RWPE1 (cell line): ENCODE measurements around the gene C14orf180.
"Not testable (repeated sequence)": the region's sequence is repeated elsewhere in the genome, so short reads cannot be mapped to it uniquely, and the experiment has no call there.

Experiments used
- CTCF ChIA-PET: fragments of 350-600 bp; sonication (Branson Sonifier 250); formaldehyde crosslinking; extraction: SDS; loops from one replicate; lab custom pipeline; 2021; lab: Yijun Ruan, JAX
- POLR2A ChIA-PET: fragments of 400-600 bp; formaldehyde crosslinking; extraction: SDS; loops from one replicate; lab custom pipeline; 2020; ENCODE audit warnings: antibody characterized with exemption; ENCODE audit not compliant: low non-redundant PET; lab: Yijun Ruan, JAX
- DNase-seq: peaks from one replicate; pipeline ENCODE4 v3.0.0; 2012; ENCODE audit warnings: low spot score
- H3K27ac ChIP-seq: fragments of 450-650 bp; 2 replicates; pipeline ENCODE4 v1.5.1; 2017
- CTCF ChIP-seq: fragments of 450-650 bp; conservative IDR thresholded peaks from 2 replicates; pipeline ENCODE4 v1.5.1; 2017; ENCODE audit warnings: low read depth, mild to moderate bottlenecking

Gene C14orf180

GRCh38 chr14:104576970-104577332 is 2.6 kb upstream of the C14orf180 start:
- no peak overlapping the region for H3K27ac ChIP-seq
- TF ChIP-seq CTCF, result no peak
- no peak for DNase-seq
- POLR2A ChIA-PET, result no interaction called here
- CTCF ChIA-PET, result interaction anchor here (1.2 kb wide), 1 partner anchor 28 kb away, joined by 4 read pairs; the partner anchor contains the start of gene TMEM179

GRCh38 chr14:104577426-104577825 is 2.1 kb upstream of the C14orf180 start:
- TF ChIP-seq CTCF, result no peak
- ChIA-PET CTCF (interaction anchor here (0.6 to 1.2 kb wide), 3 partner anchors 13 to 27 kb away, joined by 3 to 4 read pairs (median 4); partner anchors contain the start of gene TMEM179), POLR2A (no interaction called here)
- DNase-seq, result no peak
- H3K27ac ChIP-seq, result no peak overlapping the region

- no peak for TF ChIP-seq CTCF
- no peak for DNase-seq
- CTCF ChIA-PET, result interaction anchor here (0.6 to 1.2 kb wide), 3 partner anchors 14 to 27 kb away, joined by 3 to 4 read pairs (median 4); partner anchors contain the start of gene TMEM179
- POLR2A ChIA-PET, result no interaction called here
- no peak overlapping the region for H3K27ac ChIP-seq
These were observed 1.7 kb upstream of the C14orf180 start for GRCh38 chr14:104577847-104578301.

GRCh38 chr14:104578321-104578720 is 1.2 kb upstream of the C14orf180 start:
- ChIA-PET POLR2A (no interaction called here), CTCF (no interaction called here)
- DNase-seq, result no peak

GRCh38 chr14:104579939-104580338 is 375 bp downstream of the C14orf180 start:
- H3K27ac ChIP-seq, DNase-seq, POLR2A ChIA-PET: not testable (repeated sequence)
- CTCF ChIA-PET, result interaction anchor here (0.9 kb wide), 1 partner anchor 16 kb away, joined by 5 read pairs; no protein-coding TSS in a partner anchor

More at GRCh38 chr14:104578321-104578720, 1.2 kb upstream of the C14orf180 start:
- no peak overlapping the region for H3K27ac ChIP-seq
- TF ChIP-seq CTCF, result no peak

- no peak for DNase-seq
- H3K27ac ChIP-seq, result no peak overlapping the region
- no peak for TF ChIP-seq CTCF
- CTCF ChIA-PET, result interaction anchor here (0.9 to 1.0 kb wide), 2 partner anchors 17 to 59 kb away, joined by 3 to 5 read pairs; no protein-coding TSS in a partner anchor
- POLR2A ChIA-PET, result no interaction called here
These were observed 1.4 kb downstream of the C14orf180 start for GRCh38 chr14:104580961-104581360.

- ChIA-PET POLR2A (no interaction called here), CTCF (interaction anchor here (1.0 kb wide), 1 partner anchor 59 kb away, joined by 3 read pairs; no protein-coding TSS in a partner anchor)
- no peak for TF ChIP-seq CTCF
- DNase-seq, result no peak
- H3K27ac ChIP-seq, result no peak overlapping the region
These were observed 2.0 kb downstream of the C14orf180 start for GRCh38 chr14:104581521-104581920.
